GM20431 (cell line): ENCODE data around the gene TUBG1.
"Not testable (repeated sequence)": the region's sequence is repeated elsewhere in the genome, so short reads cannot be mapped to it uniquely, and the experiment has no call there.

ENCODE experiments used
- in situ Hi-C: fragments of 300-500 bp; cut with MseI, MboI; formaldehyde crosslinking; loops from one replicate; pipeline ENCODE4 v1.15.0; 2020; ENCODE audit warnings: low sequenced_read_pairs; ENCODE audit not compliant: unreplicated experiment

Gene TUBG1

DNA sequence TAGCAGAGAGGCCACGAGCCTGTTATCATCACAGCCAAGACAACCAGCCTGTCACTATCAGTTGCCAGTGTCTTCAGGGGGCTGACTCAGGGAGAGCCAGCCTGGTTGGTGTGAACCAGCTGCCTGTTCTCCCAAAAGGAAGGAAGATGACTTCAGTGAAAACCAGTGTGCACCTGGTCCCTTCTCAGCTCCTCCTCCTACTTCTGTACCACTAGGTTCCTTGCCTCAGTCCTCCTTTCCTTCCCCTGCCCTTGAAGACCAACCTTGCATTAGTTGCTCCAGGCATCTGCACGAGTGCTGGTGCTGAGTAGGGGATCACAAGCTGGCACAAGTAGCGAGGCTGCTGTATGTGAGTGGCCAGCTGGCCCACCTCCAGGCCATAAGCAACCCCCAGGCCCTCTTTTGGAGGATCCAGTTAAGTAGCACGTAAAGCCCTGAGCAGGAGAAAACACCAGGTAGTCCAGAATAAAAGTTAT is 8.5 kb downstream of the TUBG1 start:
- in situ Hi-C loops = no loop called here

DNA sequence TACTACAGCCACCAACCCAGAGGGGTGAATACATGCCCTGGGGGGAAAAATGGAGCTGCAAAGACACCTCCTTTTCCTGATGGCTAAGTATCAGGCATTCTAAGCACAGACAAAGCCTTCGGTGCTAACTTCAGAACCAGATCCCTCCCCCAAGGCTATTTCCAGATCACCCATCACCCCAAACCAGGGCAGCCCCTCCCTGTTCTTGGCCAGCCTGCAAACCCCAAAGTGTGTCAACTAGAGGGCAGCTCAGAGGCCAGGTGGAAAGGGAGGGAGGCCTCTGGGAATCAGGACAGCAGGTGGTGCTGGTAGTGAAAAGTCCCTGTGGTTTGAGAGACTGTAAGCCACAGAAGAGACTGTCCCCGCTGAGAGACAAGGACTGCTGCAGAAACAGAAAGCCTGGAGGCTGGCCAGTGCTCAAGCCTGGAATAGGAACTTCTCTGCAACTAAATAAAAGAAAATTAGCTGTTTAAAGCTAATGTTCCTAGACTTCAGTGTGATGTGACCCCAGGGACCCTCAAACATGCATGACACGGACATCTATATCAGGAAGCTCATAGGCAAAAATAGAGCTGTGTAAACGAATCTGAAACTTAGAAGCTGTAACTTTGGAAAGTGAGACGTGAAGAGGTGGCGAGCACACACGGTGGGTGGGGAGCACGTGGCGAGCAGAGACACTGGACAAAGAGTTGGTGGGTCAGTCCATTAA is 9.1 kb downstream of the TUBG1 start:
- in situ Hi-C loops = no loop called here

DNA sequence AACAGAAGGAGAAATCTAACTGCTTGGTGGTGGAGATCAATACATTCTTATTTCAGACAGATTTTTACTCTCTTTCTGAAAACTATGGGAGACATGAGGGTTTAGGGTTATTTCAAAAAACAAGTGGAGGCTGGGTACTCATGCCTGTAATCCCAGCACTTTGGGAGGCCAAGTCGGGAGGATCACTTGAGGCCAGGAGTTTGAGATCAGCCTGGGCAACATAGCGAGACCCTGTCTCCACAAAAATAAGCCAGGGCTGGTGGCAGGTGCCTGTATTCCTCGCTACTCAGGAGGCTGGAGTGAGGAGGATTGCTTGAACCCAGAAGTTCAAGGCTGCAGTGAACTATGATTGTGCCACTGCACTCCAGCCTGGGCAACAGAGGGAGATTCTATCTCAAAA is 12.5 kb downstream of the TUBG1 start:
- in situ Hi-C loops = not testable (repeated sequence)

DNA sequence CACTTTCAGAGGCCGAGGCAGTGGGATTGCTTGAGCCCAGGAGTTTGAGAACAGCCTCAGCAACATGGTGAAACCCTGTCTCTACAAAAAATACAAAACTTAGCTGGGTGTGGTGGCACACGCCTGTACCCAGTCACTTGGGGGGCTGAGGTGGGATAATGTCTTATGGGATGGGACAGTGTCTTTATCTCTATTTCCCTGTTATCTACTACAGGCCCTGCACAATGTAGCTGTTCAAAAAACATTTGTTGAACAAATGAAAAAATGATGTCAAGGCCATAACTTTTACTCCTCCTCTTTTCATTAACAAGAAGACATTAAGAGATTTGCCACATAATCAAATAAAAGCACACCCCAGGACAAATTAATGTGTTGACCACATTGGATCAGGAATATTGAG is 13.8 kb downstream of the TUBG1 start:
- in situ Hi-C loops = no loop called here

DNA sequence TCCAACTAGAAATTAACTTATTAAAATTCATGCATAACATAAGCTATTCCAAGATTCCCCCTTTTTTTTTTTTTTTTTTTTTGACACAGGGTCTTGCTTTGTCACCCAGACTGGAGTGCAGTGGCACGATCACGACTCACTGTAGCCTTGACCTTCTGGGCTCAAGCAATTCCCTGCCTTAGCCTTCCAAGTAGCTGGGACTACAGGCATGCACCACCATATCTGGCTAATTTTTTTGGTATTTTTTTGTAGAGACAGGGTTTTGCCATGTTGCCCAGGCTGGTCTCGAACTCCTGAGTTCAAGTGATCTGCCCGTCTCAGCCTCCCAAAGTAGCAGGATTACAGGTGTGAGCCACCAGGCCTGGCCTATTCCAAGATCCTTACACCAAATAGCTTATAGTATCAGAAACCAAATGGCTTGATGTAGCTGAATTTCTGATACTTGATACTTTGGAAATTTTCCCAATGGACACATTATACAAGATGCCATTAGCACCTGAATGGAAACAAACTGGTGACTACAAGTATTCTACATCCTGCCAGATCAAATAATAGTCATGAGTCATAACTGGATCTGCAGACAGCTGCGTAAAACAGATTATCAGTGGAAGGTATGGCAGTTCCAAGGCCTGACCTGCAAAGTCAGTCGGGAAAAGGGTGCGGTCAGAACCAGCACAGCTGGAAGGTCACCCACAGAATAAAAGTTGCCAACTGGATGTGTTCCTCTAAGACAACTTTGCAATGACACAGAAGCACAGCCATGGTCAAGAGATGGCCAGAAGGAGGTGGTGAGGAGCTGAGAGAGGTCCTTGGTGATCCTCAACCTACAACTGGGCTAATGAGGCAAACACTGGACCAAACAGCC is 14.5 kb downstream of the TUBG1 start:
- in situ Hi-C loops = no loop called here

DNA sequence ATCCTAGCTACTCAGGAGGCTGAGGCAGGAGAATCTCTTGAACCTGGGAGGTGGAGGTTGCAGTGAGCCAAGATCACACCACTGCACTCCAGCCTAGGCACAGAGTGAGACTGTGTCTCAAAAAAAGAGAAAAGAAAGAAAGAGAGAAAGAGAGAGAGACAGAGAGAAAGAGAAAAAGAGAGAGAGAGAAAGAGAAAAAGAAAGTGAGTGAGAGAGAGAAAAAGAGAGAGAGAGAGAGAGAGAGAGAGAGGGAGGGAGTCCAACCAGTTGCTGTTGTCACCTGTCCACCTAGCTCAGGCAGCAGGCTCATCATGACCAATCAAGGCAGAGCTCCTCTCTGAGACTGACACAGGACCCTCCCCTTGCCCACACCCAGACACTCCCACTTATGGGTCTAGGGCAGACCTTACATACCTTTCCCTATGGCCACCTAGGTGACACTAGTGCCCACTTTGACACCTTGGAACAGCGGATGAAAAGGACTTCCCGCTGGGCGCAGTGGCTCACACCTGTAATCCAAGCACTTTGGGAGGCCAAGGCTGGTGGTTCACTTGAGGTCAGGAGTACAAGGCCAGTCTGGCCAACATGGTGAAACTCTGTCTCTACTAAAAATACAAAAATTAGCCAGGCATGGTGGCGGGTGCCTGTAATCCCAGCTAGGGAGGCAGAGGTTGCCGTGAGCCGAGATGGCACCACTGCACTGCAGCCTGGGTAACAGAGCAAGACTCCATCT is 17.7 kb downstream of the TUBG1 start:
- in situ Hi-C loops = not testable (repeated sequence)

DNA sequence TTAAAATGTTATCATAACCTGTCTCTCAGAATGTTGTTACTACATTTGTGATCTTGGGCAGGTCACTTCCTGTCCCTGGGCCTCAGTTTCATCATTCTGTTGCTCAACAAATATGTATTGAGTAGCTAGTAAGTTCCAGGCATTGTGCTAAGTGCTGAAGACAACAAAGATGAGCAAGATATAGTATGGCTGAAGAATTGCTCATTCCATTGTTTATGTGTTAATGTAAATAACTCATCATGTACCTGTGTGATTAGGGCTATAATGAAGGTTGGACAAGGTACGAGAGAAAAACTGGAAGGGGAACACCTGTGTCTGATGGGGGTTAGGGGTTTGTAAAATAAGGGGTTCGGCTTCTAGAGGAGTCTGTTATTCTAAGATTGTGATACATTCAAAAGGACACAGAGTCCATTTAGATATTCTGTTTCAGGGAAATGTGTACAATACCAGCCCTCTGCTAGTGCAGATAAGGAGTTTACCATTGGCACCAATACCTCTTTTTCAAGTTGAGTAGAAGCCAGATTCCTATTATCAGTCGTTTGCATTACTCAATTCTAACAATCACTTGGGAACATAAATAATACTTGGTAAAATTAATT is 20.0 kb downstream of the TUBG1 start:
- in situ Hi-C loops = no loop called here

DNA sequence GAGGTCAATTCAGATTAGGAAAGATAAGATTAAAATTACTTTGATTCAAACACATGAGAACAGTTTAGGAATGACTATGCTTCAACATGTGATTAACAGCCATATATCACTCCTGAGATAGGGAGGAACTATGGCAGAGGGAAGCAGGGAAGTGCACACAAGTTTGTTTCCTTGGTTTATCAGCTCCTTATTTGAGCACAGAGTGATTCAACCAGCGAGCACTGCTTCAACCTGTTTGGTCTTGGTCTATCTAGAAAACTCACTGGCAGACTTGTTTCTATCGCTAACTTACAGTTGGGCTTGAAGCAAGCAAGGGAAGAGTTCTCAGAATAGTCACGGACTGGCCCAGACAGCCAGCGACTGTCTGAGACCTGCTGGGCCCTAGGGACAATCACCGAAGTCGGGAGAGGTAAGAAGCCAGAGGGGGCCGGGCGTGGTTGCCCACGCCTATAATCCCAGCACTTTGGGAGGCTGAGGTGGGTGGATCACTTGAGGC is 23.5 kb downstream of the TUBG1 start:
- in situ Hi-C loops = no loop called here

DNA sequence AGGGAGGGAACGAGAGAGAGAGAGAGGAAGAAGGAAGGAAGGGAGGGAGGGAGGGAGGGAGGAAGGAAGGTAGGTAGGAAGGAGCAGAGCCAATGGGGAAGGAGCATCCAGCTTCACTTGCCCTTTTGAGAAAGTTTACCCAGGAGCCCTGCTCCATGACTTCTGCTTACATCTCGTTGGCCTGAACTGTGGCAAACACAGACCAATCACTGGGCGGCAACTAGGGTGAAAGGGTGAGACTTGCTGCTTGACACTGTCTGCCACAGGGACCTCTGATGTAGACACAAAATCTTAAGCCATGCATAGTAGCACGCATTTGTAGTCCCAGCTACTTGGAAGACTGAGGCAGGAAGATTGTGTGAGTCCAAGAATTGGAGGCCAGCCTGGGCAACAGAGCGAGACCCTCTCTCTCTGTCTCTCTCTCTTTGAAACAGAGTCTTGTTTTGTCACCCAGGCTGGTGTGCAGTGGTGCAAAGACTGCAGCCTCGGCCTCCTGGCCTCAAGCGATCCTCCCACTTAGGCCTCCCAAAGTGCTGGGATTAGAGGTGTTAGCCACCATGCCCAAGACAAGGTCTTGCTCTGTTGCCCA is 30.1 kb downstream of the TUBG1 start:
- in situ Hi-C loops = no loop called here

DNA sequence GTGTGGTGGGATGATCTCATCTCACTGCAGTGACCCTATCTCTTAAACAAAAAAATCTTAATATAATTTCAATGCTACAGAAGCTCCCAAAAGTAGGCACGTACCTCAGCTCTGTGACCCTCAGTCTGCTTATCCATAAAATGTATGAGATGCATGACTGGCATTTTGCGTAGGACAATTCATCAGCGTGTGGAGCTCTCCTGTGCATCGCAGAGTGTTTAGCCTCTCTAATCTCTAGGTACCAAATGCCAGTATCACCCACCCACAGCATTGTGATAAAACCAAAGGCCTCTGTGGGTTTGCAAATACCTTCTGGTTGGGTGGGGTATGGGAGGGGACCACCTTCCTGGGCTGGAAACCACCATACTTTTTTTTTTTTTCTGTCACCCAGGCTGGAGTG is 30.6 kb downstream of the TUBG1 start:
- in situ Hi-C loops = no loop called here

DNA sequence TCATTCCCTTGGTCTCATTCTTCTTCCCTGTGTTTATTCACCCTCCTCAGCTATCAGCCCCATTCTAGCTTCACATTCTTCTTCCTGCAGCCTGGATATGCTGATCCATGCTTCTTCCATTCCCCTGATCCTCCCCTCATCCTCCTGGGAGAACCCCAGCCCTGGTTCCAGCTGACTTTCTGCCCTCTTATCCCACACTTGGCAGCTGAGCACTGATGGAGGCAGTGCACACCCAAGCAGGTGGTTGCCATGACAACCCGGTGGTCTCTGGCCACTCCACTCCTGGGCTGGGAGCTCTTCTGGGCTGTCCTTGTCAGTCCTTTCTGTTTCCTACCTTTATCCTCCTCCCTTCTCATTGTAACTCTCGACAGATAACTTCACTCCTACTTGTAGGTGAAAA is 32.9 kb downstream of the TUBG1 start:
- in situ Hi-C loops = no loop called here

DNA sequence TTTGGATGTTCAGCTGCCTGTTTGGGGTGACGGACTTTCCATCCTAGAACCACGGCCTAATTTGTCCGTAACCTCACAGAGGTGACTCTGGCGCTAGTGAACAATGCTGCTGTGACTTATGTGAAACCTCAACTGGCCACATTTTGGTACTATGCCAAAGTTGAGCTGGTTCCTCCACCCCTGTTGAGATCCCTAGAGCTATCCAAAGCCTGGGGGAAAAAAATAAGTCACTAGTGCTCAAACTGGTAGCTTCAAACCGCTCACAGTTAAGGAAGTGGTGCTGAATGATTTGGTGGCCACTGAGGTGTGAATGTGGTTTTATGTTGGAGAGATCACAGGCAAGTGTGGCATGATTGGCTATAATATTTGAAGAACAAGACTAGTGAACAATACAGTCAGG is 38.3 kb downstream of the TUBG1 start:
- in situ Hi-C loops = no loop called here

DNA sequence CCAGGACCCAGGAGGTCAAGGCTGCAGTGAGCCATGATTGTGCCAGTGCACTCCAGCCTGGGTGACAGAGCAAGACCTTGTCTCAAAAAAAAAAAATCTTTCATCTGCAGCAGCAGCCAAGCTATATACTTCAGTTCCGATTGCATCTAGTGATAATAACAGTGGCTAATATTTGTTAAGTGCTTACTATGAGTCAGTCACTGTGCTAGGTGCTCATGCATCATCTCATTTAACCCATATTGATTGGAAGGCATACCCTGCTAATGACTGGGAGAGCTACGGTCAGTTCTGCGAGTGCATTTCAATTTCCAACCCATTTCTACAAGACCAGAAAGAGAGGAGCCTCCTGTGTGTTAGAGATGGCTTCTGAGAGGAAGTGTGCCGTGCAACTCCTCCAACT is 41.9 kb downstream of the TUBG1 start:
- in situ Hi-C loops = no loop called here

DNA sequence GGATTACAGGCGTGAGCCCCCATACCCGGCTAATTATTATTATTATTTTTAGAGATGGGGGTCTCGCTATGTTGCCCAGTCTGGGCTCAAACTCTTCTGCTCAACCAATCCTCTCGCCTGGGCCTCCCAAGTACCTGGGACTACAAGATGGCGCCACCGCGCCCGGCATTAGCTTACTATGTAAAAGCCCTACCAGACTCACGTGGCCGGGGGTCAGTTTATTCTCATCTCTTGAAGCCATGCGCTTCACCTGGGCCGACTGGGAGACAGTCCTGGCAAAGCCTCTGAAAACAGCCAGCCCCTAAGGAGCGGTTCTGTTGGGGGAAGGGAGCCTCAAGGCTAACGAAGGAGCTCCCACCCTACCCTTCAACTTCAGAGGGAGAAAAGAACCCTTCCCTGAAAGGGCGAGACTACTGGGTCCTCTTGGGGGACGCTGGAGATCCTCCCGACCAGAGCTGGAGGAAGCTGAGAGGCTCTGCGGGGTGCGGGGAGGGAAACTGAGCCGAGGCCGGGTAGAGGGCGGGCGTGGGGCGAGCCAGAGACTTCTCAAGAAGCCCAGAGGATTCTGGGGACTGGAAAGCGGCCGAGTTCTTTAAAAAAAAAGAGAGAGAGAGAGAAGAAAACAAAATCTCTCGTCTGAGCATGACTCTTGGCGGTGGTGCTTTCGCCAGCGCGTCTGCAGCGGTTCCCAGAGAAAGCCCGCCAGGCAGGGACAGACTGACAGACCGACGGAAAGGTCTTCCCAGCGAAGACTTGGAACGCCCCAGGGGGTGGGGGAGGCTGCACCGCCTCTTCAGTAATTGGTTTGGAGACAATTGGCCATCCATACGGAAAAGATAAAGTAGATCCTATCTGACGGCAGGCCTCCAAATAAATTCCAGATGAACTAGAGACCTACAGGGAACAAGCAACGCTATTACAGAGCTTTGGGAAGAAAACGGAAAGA is 44.0 kb downstream of the TUBG1 start:
- in situ Hi-C loops = no loop called here

DNA sequence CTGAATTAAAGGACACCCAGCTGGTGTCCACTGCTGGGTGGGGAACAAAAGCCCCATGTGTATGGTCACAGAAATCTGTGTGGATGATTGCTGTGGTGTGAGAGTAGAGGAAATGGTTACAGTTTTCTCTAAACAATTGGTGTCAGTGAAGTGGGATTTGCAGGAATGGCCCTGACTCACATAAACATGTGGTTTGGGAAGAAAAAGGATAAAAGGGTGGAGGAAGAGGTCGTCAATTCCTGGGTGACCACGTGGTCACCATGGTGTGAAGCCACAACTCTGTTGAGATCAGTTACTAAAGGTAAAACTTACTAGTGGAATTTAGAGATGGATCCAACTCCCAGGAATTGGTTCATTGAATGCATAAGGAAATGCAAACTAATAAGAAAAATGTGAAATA is 46.0 kb downstream of the TUBG1 start:
- in situ Hi-C loops = no loop called here

DNA sequence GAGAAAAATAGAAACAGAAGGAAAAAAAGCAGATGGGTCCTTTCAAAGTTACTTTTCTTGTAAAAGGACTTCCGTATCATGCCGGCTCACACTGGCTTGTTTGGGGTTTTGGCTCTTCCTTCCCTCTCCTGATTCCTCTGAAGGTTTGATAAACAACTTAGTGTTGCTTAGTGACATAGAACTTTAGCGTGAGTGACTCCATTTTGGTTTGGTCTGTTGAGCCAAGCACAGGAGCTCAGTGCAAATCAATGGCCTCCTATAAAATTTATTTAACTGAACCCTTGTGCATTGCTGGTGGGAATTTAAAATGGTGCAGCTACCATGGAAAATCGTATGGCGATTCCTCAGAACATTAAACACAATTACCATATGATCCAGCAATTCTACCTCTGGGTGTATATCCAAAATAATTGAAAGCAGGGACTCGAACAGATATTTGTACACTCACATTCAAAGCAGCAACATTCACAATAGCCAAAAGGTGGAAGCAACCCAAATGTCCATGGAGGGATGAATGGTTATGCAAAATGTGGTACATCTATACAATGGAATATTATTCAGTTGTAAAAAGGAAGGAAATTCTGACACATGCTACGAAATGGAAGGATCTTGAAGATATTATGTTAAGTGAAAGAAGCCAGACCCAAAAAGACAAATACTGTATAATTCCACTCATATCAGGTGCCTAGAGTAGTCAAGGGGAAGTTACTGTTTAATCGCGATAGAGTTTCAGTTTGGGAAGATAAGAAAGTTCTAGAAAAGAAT is 48.5 kb downstream of the TUBG1 start:
- in situ Hi-C loops = no loop called here

DNA sequence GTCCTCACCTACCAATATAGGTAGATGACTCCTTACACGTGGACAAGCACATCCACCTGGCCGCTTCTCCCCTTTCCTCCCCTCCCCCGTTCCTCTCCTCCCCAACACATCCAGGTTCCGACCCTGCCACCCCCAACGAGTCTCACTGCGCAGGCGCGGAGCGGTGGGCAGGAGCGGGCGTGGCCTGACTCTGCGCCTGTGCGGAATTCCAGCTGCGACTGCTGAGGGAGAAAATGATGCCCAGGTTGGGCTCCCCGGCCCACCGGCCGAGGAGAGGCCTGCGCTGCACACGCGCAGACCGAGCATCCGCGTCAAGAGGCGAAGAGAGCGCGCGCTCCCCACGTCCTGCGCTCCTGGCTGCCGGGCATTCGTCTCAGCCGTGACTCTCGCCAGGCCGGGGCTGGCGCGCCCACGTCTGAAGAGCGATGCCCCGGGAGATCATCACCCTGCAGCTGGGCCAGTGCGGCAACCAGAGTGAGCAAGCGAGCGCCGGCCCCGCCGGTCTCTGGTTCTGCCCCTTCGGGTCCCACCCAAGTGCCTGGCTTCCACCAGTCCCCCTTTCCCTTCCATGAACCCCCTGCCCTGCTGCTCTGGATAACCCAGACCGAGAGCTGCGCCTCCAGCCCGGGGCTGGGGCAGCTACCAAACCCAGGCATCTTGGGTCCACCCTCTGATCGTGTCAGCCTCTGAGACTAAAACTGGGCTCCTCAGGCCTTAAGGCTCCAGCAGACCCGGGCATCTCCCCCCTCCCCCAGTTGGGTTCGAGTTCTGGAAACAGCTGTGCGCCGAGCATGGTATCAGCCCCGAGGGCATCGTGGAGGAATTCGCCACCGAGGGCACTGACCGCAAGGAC is 49.8 kb downstream of the TUBG1 start, which contains the start of gene TUBG2:
Gene TUBG2 (plus strand): TSS at position 206 of the 853 bp plus-strand sequence. CDS start 220 bp downstream, at position 426.
- in situ Hi-C loops = no loop called here
